K562 (cell line): Measurements from ENCODE around the gene LIMS2. TPM values are rescaled to one million over a fixed set of nuclear protein-coding genes. Genes with fewer than 3 reads are reported as not detected.

Source experiments
- ARHGAP35 ChIP-seq: fragments of 450-650 bp; IDR thresholded peaks from 2 replicates; pipeline ENCODE4 v1.6.1; 2018; ENCODE audit not compliant: partially characterized antibody
- ATF1 ChIP-seq, 2 experiments: fragments of 450-650 bp in 1 of 2; IDR thresholded peaks; 2 replicates each; pipeline ENCODE4 v1.6.1; 2016; ENCODE audit warnings: missing compliant biosample characterization in 1 of 2, missing genetic modification characterization in 1 of 2
- BACH1 ChIP-seq: fragments of 200-800 bp; sonication (Bioruptor generic); IDR thresholded peaks from 2 replicates; pipeline ENCODE4 v1.6.1; 2016; ENCODE audit warnings: missing genetic modification characterization, missing compliant biosample characterization
- BHLHE40 ChIP-seq: IDR thresholded peaks from 2 replicates; pipeline ENCODE4 v1.6.1; 2011; ENCODE audit warnings: low read length, improper control_type of control experiment
- C11orf30 ChIP-seq: fragments of 450-650 bp; IDR thresholded peaks from 2 replicates; pipeline ENCODE4 v1.6.1; 2016; ENCODE audit warnings: low read depth, mild to moderate bottlenecking
- CBFB ChIP-seq: sonication (generic); formaldehyde crosslinking; IDR thresholded peaks from 2 replicates; pipeline ENCODE4 v1.4.0; 2020; ENCODE audit warnings: mild to moderate bottlenecking, missing genetic modification reagents
- CGGBP1 ChIP-seq: fragments of 250-450 bp; sonication (Bioruptor Pico); IDR thresholded peaks from 2 replicates; pipeline ENCODE4 v1.9.0; 2021; ENCODE audit warnings: mild to moderate bottlenecking
- GTF2B ChIP-seq: IDR thresholded peaks from 2 replicates; pipeline ENCODE4 v1.6.1; 2011; ENCODE audit not compliant: insufficient read length; ENCODE audit errors: extremely low read depth
- HES1 ChIP-seq: fragments of 450-650 bp; IDR thresholded peaks from 2 replicates; pipeline ENCODE4 v1.6.1; 2016; ENCODE audit warnings: low read depth, mild to moderate bottlenecking, moderate library complexity
- JUN ChIP-seq, 2 experiments: sonication (generic) in 1 of 2; formaldehyde crosslinking in 1 of 2; IDR thresholded peaks; 2 replicates each; pipeline versions ENCODE4 v1.6.1 to v1.8.0; 2012 to 2022; ENCODE audit warnings: borderline replicate concordance in 2 of 2, mild to moderate bottlenecking in 2 of 2, improper control_type of control experiment in 1 of 2, low read depth in 1 of 2, low read length in 1 of 2, missing genetic modification reagents in 1 of 2
- RAD51 ChIP-seq: fragments of 450-650 bp; IDR thresholded peaks from 2 replicates; pipeline ENCODE4 v1.7.1; 2016; ENCODE audit warnings: low read depth, mild to moderate bottlenecking, borderline replicate concordance
- SP2 ChIP-seq: IDR thresholded peaks from 2 replicates; pipeline ENCODE4 v1.6.1; 2011; ENCODE audit warnings: mild to moderate bottlenecking, low read depth, low read length, moderate library complexity; ENCODE audit not compliant: poor library complexity, severe bottlenecking; ENCODE audit errors: extremely low read depth
- TAL1 ChIP-seq: fragments of 450-650 bp; IDR thresholded peaks from 2 replicates; pipeline ENCODE4 v1.6.1; 2016; ENCODE audit warnings: mild to moderate bottlenecking
- TBP ChIP-seq: optimal IDR thresholded peaks from 2 replicates; pipeline ENCODE3; 2011; ENCODE audit warnings: low read depth, low read length, improper control_type of control experiment
- TEAD1 ChIP-seq, 2 experiments: fragments of 450-650 bp in 1 of 2; sonication (generic) in 1 of 2; formaldehyde crosslinking; IDR thresholded peaks; 2 replicates each; pipeline versions ENCODE4 v1.4.0 to v1.8.0; 2020 to 2022; ENCODE audit warnings: mild to moderate bottlenecking in 2 of 2, missing genetic modification reagents in 1 of 2
- VEZF1 ChIP-seq: fragments of 200-800 bp; sonication (Bioruptor generic); IDR thresholded peaks from 2 replicates; pipeline ENCODE4 v1.6.1; 2017; ENCODE audit warnings: missing genetic modification characterization, missing compliant biosample characterization
- ZNF121 ChIP-seq: sonication (generic); formaldehyde crosslinking; conservative IDR thresholded peaks from 2 replicates; pipeline ENCODE4 v1.8.0; 2022; ENCODE audit warnings: missing genetic modification reagents
- ZNF143 ChIP-seq: sonication (generic); formaldehyde crosslinking; IDR thresholded peaks from 2 replicates; pipeline ENCODE4 v1.9.0; 2022; ENCODE audit warnings: mild to moderate bottlenecking, missing genetic modification reagents
- ZNF197 ChIP-seq: fragments of 200-800 bp; sonication (Bioruptor generic); IDR thresholded peaks from 2 replicates; pipeline ENCODE4 v1.6.1; 2016; ENCODE audit warnings: low read depth, missing genetic modification characterization, missing compliant biosample characterization
- ZNF282 ChIP-seq: sonication (generic); formaldehyde crosslinking; IDR thresholded peaks from 2 replicates; pipeline ENCODE4 v1.8.1; 2023; ENCODE audit warnings: missing genetic modification reagents
- ZNF592 ChIP-seq: fragments of 450-650 bp; IDR thresholded peaks from 2 replicates; pipeline ENCODE4 v1.6.1; 2017; ENCODE audit warnings: antibody characterized with exemption, mild to moderate bottlenecking
- polyA plus RNA-seq, 8 experiments: library from polyadenylated mRNA; depleted of rRNA in 4 of 8; stranded (reverse) in 5 of 8; unstranded in 3 of 8; fragments of >200 nt; fragmentation: Nextera tagmentation in 2 of 8; fragmentation: Illumina TruSeq in 1 of 8; extraction: Ambion mirVana in 2 of 8; extraction: Trizol in 1 of 8; gene quantifications; 2 replicates each; pipeline versions ENCODE4 v1.2.1 to v1.2.3, GENCODE V29; 2011 to 2014; ENCODE audit warnings: inconsistent platforms in 1 of 8, missing spikeins in 1 of 8
- total RNA-seq, 7 experiments: library from RNA; depleted of rRNA in 6 of 7; stranded (reverse); fragments of >200 nt in 6 of 7; fragmentation: Illumina TruSeq in 2 of 7; extraction: Trizol in 2 of 7; gene quantifications; 2 replicates each; pipeline versions ENCODE4 v1.2.1 to v1.2.3, GENCODE V29; 2011 to 2021; ENCODE audit warnings: low replicate concordance in 1 of 7

The LIMS2 gene
- total and polyA plus RNA-seq, 9 of the 15 experiments (the other 6 are each of a cell fraction or from before 2014, with no cell fraction given), result 0.04 to 0.22 TPM; not detected in 7

GRCh38 chr2:127700527-127701192 is 25.3 kb upstream of the LIMS2 start (continued):
- TF ChIP-seq JUN (IDR thresholded peaks at IDR 0.05; ENCODE audit: borderline replicate concordance, low read depth, low read length) (peak; percentile 97), JUN (CRISPR knock-in tag; IDR thresholded peaks at IDR 0.05; ENCODE audit: borderline replicate concordance) (no peak), CBFB (CRISPR knock-in tag) (0 out of 2 replicates have a peak, but pooled peaks have one; percentile 60), ZNF592 (peak; percentile 87), ZNF197 (no peak), TAL1 (no peak), CGGBP1 (no peak), ZNF282 (no peak), RAD51 (peak; percentile 78), TEAD1 (CRISPR knock-in tag; IDR thresholded peaks at IDR 0.05) (no peak; a peak in 1 of 4 replicates), ZNF121 (CRISPR knock-in tag) (no peak), ARHGAP35 (no peak), GTF2B (no peak), HES1 (0 out of 2 replicates have a peak, but pooled peaks have one; percentile 21), C11orf30 (peak; percentile 80), ATF1 (CRISPR knock-in tag; IDR thresholded peaks at IDR 0.05) (no peak), ATF1 (tag; IDR thresholded peaks at IDR 0.05) (peak; percentile 92), SP2 (no peak), BACH1 (tag) (peak; percentile 55; the same call in 1 of the 2 replicates), BHLHE40 (peak; percentile 98), ZNF143 (CRISPR knock-in tag) (no peak), TBP (peak; percentile 67), VEZF1 (CRISPR knock-in tag) (peak; percentile 16; the same call in 1 of the 2 replicates)
